Ectodermal cell (in vitro differentiated cells): ENCODE measurements around the gene CGREF1.
A peak's percentile ranks its signal among the peaks of the same experiment; 100 is the strongest.

Experiments used
- H3K27ac ChIP-seq: 2 replicates; pipeline ENCODE4 v1.7.0; 2013; ENCODE audit warnings: mild to moderate bottlenecking, low read depth, low read length; ENCODE audit not compliant: insufficient read depth, poor library complexity, severe bottlenecking
- H3K27me3 ChIP-seq: 2 replicates; pipeline ENCODE4 v1.7.0; 2013; ENCODE audit warnings: mild to moderate bottlenecking, low read length; ENCODE audit not compliant: insufficient read depth, control insufficient read depth, poor library complexity, severe bottlenecking
- H3K36me3 ChIP-seq: one replicate; pipeline ENCODE4 v1.7.0; 2013; ENCODE audit warnings: low read length; ENCODE audit not compliant: control insufficient read depth, insufficient read depth
- H3K4me1 ChIP-seq: one replicate; pipeline ENCODE4 v1.7.0; 2013; ENCODE audit warnings: low read length; ENCODE audit not compliant: control insufficient read depth, insufficient read depth
- H3K4me3 ChIP-seq: 2 replicates; pipeline ENCODE4 v1.7.0; 2013; ENCODE audit warnings: low read depth, low read length, control low read depth; ENCODE audit not compliant: insufficient read depth
- H3K9me3 ChIP-seq: 2 replicates; pipeline ENCODE4 v1.7.0; 2013; ENCODE audit warnings: mild to moderate bottlenecking, low read length, moderate library complexity; ENCODE audit not compliant: control insufficient read depth
- WGBS, 2 experiments: methylation state at CpG; one replicate each; pipeline ENCODE4 v1.1.7; 2013; ENCODE audit warnings: missing lambda C conversion rate in 2 of 2; 5-methylcytosine and 5-hydroxymethylcytosine counted together

The CGREF1 gene

DNA sequence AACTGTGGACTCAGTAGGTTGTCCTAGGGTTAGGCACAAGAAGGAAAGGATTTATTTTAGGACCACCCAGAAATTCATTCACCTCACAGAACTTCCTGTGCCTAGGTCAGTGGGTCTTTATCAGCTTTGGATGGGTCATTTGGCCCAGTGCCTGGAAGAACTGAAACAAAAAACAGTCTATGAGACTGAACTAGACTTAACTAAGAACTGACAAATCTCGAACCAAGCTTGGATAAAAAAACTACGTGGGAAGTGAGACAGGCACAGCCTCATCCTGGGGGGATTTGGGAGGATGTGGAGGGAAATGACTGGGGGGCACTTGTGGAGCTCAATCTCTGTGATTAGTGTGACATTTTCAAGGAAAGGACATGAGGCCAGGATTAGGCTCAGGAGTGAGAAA is 45.1 kb downstream of the CGREF1 start:
- Histone ChIP-seq H3K27me3 (no peaks in the 10 kb centered on the region), H3K4me1 (peaks cover 14% of the 10 kb centered on the region), H3K4me3 (no peak overlapping the region), H3K36me3 (peaks cover 5% of the 10 kb centered on the region), H3K27ac (no peak overlapping the region), H3K9me3 (no peaks in the 10 kb centered on the region)
- WGBS, 2 experiments, result 92 to 95% methylated on average over 2 of the region's 2 CpGs

DNA sequence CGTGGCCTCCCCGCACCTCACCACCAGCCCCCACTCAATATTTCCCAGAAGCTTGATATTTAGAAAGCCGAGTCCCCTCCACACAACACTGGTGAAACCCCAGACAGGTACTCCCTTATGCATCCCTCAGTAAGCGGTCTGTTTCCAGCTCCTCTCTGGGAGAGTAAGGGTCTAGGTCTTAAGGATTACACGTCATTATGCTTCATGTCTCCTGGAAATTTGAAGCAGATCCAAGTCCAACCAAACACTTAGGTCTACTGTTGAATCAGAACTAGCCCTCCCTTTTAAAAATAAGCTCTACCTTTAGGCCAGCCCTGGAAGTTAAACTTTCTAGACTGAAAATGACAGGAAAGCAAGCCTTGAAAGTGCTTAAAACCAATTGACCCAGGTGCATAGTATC is 46.0 kb downstream of the CGREF1 start:
- Histone ChIP-seq H3K4me3 (no peak overlapping the region), H3K4me1 (peaks cover 10% of the 10 kb centered on the region), H3K27ac (no peak overlapping the region), H3K9me3 (no peaks in the 10 kb centered on the region), H3K36me3 (peaks cover 11% of the 10 kb centered on the region), H3K27me3 (no peaks in the 10 kb centered on the region)
- WGBS, 2 experiments, result 57 to 62% methylated on average over 5 of the region's 5 CpGs

DNA sequence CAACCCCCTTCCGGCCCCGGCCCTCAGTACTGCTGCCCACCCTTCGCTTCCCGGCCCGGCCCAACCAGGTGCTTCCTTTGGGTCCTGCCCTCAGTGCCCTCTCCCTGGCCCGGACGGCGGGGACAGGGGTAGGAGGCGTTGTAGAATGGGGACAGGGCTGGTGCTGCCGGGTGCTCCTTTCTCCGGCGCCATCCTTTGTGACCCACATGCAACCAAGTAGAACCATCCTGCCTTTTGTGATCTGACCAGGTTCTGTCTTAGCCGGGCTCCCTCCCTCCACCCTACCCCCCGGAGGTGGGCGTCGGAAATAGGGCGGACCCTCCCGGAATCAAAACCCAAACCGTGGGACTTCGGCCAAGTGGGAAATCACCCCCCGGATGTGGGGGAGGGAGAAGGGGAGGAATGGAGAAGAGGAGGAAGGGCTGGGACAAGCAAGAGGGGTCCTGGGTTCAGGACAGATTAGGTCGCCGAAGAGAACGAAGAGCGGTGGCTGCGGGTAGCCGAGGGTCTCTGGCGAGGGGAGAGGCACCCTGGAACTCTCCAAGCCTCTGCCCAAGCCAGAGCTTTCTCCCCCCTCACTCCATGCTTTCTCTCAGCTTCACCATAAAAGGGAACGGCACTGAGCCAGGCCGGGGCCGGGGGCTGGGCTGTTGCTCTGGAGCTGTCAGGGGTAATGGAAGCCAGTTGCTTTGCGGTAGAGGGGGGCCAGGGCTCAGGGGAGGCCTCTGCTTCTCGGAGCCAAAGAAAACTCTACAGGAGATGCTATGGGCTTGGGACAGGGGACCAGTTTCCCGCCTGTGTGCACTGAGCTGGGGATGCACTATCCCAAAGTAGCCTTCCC is 46.7 kb downstream of the CGREF1 start:
- H3K4me1 ChIP-seq, result peaks cover 10% of the 10 kb centered on the region
- peak overlapping the region; percentile 97 for H3K4me3 ChIP-seq
- H3K27ac ChIP-seq, result peak overlapping the region; percentile 56
- WGBS, 2 experiments, result 2% methylated on average over 34 of the region's 34 CpGs
- H3K27me3 ChIP-seq, result no peaks in the 10 kb centered on the region
- peaks cover 11% of the 10 kb centered on the region for H3K36me3 ChIP-seq
- H3K9me3 ChIP-seq, result no peaks in the 10 kb centered on the region

DNA sequence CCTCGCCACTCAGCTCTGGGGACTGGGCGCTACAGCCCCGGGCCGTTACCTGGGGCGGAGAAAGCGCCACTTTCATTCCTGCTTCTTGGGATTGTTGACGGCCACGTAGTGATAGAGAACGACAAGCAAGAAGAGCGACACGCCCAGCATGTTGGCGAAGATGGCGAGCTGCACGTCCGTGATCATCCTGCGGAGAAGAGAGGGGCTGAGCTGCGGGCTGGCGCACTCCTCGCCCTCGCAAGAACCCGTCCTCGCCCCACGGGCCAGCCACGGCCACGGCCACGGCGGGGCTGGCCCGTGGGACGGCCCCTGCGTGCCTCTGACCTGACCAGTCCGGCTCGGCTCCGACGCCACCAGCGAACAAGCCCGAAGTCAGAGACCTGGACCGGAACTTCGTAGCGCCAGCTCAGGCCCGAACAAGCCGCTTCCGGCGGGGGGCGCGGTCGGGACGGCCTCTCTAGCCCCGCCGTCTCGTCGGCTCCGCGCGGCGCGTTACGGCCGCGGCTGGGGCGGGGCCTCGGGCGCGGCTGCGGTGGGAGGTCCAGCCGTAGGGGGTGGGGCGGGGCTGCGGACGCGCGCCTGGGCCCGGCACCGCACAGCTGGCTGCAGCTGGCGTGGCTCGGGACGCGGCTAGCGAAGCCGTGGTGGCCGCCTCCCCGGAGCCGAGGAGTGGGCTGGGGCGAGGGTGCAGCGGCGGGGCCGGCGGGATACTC is 47.5 kb downstream of the CGREF1 start, which contains the start of gene OST4:
TSS of gene OST4 (minus strand) at position 378 of the 713 bp plus-strand sequence.
- peak within 1 kb of the TSS; percentile 97 for H3K4me3 ChIP-seq

DNA sequence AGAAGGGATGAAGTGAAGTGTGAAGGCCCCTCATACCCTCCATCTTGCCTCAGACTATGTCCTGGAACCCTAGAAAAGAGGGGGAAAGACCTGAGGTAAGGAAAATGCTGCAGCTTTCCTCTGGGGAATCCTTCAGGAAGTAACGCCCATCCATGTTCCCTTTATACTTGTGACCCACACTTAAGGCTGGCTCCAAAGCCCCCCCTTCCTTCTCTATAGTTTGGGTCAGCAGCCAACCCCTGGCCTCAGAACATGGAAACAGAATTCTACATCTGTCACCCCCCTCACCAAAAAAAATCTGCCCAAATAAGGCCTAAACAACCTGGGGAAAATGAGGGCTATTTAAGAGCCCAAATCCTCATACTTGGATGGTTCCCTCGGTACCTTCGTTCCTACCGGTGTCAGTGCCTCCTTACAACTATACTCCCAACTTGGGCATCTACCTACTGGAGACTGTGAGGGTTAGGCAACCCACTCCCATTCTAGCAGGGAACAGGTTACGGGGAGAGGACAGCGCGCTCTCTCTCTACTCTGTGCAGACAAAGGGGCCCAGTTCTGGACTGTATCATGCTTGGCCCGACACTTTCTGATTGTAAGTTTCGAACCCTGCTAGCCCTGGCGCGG is 48.2 kb downstream of the CGREF1 start:
- Histone ChIP-seq H3K9me3 (no peaks in the 10 kb centered on the region), H3K4me3 (peak overlapping the region; percentile 97), H3K4me1 (peaks cover 10% of the 10 kb centered on the region), H3K27ac (peak overlapping the region; percentile 79), H3K27me3 (no peaks in the 10 kb centered on the region), H3K36me3 (peaks cover 17% of the 10 kb centered on the region)
- 11% methylated on average over 11 of the region's 11 CpGs for WGBS, 2 experiments

More for the DNA sequence above, 47.5 kb downstream of the CGREF1 start, which contains the start of gene OST4:
- Histone ChIP-seq H3K9me3 (no peaks in the 10 kb centered on the region), H3K4me1 (peaks cover 10% of the 10 kb centered on the region), H3K36me3 (peaks cover 11% of the 10 kb centered on the region), H3K27ac (peak within 1 kb of the TSS; percentile 79), H3K27me3 (no peaks in the 10 kb centered on the region)
- WGBS, 2 experiments, result 0% methylated on average over 86 of the region's 86 CpGs

DNA sequence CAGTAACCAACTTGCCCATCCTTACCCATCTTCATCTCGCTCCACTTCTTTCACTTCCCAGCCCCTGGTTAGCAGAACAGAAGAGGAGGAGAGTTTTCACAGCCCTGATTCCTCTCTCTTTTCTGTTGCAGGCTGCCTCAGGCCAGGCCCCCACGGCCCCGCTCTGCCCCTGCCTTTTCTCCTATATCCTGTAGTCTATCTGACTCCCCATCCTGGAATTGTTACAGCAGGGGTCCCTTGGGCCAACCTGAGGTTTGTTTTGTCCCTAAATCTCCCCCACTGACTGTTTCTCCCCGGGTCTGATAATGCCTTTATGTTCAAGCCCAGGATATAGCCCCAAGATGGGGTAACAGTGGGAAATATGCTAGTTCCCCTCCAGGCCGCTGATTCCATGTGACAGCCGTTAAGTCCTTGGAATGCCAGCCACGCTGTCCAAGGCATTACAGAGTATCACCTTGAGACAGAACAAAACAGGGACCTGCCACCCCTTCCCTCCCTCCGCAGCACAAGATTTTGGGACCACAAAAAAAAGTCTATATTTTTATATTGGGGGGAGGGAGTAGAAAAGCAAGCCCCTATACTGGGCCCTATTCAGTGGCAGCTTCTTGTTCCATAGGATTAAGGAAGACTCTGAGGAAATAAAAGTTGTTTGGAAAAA is 48.8 kb downstream of the CGREF1 start:
- Histone ChIP-seq H3K27ac (no peak overlapping the region), H3K4me3 (no peak overlapping the region), H3K4me1 (peaks cover 10% of the 10 kb centered on the region), H3K27me3 (no peaks in the 10 kb centered on the region), H3K36me3 (peaks cover 19% of the 10 kb centered on the region), H3K9me3 (no peaks in the 10 kb centered on the region)
- WGBS, 2 experiments, result 94 to 95% methylated on average over 8 of the region's 8 CpGs

DNA sequence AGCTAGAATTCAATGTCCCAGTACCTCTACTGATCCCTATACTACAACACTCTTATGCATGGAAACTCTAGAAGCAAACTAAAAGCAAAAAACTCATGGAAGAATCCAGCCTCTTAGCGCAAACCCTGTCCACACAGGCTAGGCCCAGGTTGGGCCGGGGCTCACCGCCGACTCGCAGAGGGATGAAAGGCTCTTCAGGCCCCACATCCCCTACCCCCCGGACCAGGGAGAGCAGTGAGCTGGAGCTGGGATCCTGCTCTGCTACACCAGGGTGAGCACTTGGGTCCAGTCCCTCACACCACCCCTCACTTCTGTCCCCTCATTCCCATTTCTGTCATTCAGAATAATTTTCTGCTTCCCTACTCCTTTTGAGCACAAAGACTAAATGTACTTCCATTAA is 49.5 kb downstream of the CGREF1 start:
- WGBS, 2 experiments, result 96 to 98% methylated on average over 6 of the region's 6 CpGs
- H3K36me3 ChIP-seq, result peaks cover 19% of the 10 kb centered on the region
- H3K27ac ChIP-seq, result no peak overlapping the region
- H3K27me3 ChIP-seq, result no peaks in the 10 kb centered on the region
- H3K4me3 ChIP-seq, result no peak overlapping the region
- H3K4me1 ChIP-seq, result peaks cover 10% of the 10 kb centered on the region
- no peaks in the 10 kb centered on the region for H3K9me3 ChIP-seq

DNA sequence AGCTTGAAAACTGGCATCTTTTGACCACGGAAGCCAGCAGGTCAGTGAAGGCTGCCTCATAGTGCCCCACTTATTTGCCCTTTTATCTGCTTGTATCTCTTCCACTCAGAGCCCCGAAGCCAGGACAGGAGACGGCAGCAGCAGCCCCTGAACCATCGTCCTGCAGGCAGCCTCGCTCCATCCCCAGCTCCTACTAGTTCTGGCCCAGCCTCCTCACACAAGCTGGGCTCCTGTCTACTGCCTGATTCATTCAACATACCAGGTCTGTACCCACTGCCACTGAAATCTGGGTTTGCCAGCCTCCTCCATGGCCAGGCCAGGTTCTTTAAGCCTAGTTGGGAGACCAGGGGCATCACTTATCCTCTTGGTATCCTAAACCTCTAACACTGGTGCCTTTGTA is 51.5 kb downstream of the CGREF1 start:
- 92 to 95% methylated on average over 5 of the region's 5 CpGs for whole genome bisulfite sequencing, 2 experiments
- Histone ChIP-seq H3K27ac (no peak overlapping the region), H3K4me3 (no peak overlapping the region), H3K9me3 (no peaks in the 10 kb centered on the region), H3K36me3 (peaks cover 19% of the 10 kb centered on the region), H3K27me3 (no peaks in the 10 kb centered on the region), H3K4me1 (peaks cover 3% of the 10 kb centered on the region)

DNA sequence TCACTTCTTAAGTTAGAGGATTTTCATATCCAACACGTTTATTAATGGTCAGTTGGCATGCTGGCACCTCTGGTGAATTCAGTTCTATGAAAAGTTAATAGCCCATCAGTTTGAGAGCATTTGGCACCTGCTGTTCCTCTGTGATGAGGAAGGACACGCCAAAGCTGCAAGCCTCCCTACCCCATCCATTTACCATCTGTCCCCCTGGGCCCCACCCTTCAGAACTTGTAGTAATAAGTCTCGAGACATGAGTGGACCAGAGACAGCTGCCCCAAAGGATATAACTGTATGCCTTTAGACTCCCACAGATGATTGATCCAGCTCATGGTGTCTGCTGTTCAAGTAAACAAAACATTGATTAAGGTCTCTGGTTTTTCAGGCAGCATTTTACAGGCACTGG is 53.8 kb downstream of the CGREF1 start:
- Histone ChIP-seq H3K27me3 (no peaks in the 10 kb centered on the region), H3K4me3 (no peak overlapping the region), H3K36me3 (peaks cover 19% of the 10 kb centered on the region), H3K9me3 (no peaks in the 10 kb centered on the region), H3K27ac (no peak overlapping the region), H3K4me1 (peaks cover 3% of the 10 kb centered on the region)
- WGBS, 2 experiments, result 90 to 95% methylated on average over 3 of the region's 3 CpGs
